WERI-Rb-1 (cell line): ENCODE results near the gene OPN1LW.

Source experiments
- DNase-seq: peaks from one replicate; pipeline ENCODE4 v3.0.0-alpha.2; 2020
- H3K27ac ChIP-seq: fragments of 250-450 bp; sonication (Bioruptor Pico); 2 replicates; pipeline ENCODE4 v1.5.1; 2020; ENCODE audit warnings: mild to moderate bottlenecking, moderate library complexity
- H3K27me3 ChIP-seq: fragments of 250-450 bp; sonication (Bioruptor Pico); 2 replicates; pipeline ENCODE4 v1.5.1; 2021; ENCODE audit warnings: mild to moderate bottlenecking, low read depth, moderate library complexity; ENCODE audit not compliant: insufficient read depth, severe bottlenecking
- H3K36me3 ChIP-seq: fragments of 250-450 bp; sonication (Bioruptor Pico); 2 replicates; pipeline ENCODE4 v1.5.1; 2020; ENCODE audit warnings: mild to moderate bottlenecking, moderate library complexity
- H3K4me3 ChIP-seq: 2 replicates; pipeline ENCODE4 v1.5.1; 2011; ENCODE audit warnings: low read depth, mild to moderate bottlenecking, control low read depth, low read length
- H3K9me3 ChIP-seq: fragments of 250-450 bp; sonication (Bioruptor Pico); 2 replicates; pipeline ENCODE4 v1.5.1; 2021; ENCODE audit warnings: mild to moderate bottlenecking, moderate library complexity; ENCODE audit not compliant: severe bottlenecking
- CTCF ChIP-seq: IDR thresholded peaks from 2 replicates; pipeline ENCODE4 v1.5.1; 2011; ENCODE audit warnings: low read depth, mild to moderate bottlenecking, control low read depth, inconsistent platforms, low read length

The OPN1LW gene

GRCh38 chrX:154116426-154117211 lies 27.4 kb upstream of the OPN1LW start:
- H3K9me3 ChIP-seq, result peaks cover 22% of the 10 kb centered on the region
- no peak overlapping the region; the same call in 1 of the 2 replicates for H3K27ac ChIP-seq
- DNase-seq, result no peak
- H3K27me3 ChIP-seq, result peaks cover 21% of the 10 kb centered on the region
- no peaks in the 10 kb centered on the region for H3K36me3 ChIP-seq
- no peak for TF ChIP-seq CTCF
- no peak overlapping the region for H3K4me3 ChIP-seq

DNA sequence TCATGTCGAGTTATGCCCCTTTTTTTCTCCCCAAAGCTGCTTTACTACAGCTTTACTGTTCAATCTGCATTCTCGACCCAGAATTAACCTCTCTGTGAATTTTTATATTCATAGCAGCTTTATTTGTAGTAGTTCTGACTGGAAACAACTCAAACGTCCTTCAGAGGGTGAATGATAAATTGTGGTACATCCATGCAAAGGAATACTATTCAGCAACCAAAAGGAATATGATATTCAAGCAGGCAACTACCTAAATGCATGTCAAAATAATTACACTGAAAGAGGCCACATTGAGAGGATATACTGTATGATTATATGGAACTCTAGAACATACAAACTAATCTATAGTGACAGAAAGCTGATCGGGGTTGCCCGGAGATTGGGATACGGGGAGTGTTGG lies 26.5 kb upstream of the OPN1LW start:
- Histone ChIP-seq H3K4me3 (no peak overlapping the region), H3K36me3 (no peaks in the 10 kb centered on the region), H3K27ac (no peak overlapping the region), H3K9me3 (peaks cover 22% of the 10 kb centered on the region), H3K27me3 (peaks cover 26% of the 10 kb centered on the region)
- no peak for TF ChIP-seq CTCF
- no peak for DNase-seq

DNA sequence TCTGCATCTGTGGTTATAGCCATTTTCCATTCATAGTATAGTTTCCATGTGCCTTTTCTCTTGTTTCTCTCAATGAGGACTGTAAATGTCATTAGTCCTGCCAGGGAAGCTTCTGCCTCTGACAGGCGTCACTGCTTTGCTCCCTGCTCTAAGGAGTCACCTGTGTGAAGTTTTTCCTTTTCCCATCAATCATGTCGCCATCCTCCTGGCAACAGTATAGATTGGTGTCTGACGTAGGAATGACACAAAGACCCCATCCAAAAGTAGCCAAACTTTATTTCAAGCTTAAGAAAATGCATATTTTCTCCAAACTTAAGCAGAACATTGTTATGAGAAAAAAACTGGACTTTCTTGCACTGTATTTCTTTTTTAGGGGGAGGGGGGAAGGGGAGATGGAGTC lies 23.5 kb upstream of the OPN1LW start:
- Histone ChIP-seq H3K27ac (no peak overlapping the region), H3K27me3 (peaks cover 21% of the 10 kb centered on the region)
- TF ChIP-seq CTCF, result no peak

GRCh38 chrX:154121207-154121606 lies 22.8 kb upstream of the OPN1LW start:
- Histone ChIP-seq H3K27me3 (peaks cover 21% of the 10 kb centered on the region), H3K27ac (no peak overlapping the region), H3K4me3 (no peak overlapping the region), H3K9me3 (peaks cover 22% of the 10 kb centered on the region), H3K36me3 (no peaks in the 10 kb centered on the region)
- DNase-seq, result no peak
- TF ChIP-seq CTCF, result no peak

More for the DNA sequence above, 23.5 kb upstream of the OPN1LW start:
- peaks cover 22% of the 10 kb centered on the region for H3K9me3 ChIP-seq
- no peak for DNase-seq
- no peaks in the 10 kb centered on the region for H3K36me3 ChIP-seq
- no peak overlapping the region for H3K4me3 ChIP-seq

GRCh38 chrX:154121961-154122360 lies 22.1 kb upstream of the OPN1LW start:
- H3K4me3 ChIP-seq, result no peak overlapping the region
- H3K9me3 ChIP-seq, result peaks cover 22% of the 10 kb centered on the region
- TF ChIP-seq CTCF, result no peak
- H3K36me3 ChIP-seq, result no peaks in the 10 kb centered on the region
- H3K27me3 ChIP-seq, result peaks cover 21% of the 10 kb centered on the region
- no peak overlapping the region for H3K27ac ChIP-seq
- no peak for DNase-seq
